Retina (tissue), 1 donor: ENCODE results near the gene USH1G.
"Not testable (repeated sequence)": the region's sequence is repeated elsewhere in the genome, so short reads cannot be mapped to it uniquely, and the experiment has no call there.

Source experiments
- DNase-seq: peaks from one replicate; pipeline ENCODE4 v3.0.0-alpha.2; 2016

USH1G gene

DNA sequence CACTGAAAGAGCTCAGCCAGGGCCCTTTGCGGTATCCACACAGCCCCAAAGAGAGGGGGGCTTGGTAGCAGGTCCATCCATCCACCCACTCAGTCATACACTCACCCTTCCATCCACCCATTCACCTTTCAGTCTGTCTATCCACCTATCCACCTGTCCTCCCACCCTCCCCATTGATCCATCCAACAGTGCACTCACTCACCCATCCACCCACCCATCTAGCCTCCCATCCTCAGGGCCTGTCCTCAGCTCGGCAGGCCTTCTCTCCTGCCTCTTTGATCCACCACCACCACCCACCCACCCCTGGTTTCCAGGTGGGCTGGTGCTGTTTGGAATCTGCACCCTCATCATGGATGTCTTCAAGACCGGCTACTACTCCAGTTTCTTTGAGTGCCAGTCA is 2.2 kb upstream of the USH1G start:
- no peak for DNase-seq

DNA sequence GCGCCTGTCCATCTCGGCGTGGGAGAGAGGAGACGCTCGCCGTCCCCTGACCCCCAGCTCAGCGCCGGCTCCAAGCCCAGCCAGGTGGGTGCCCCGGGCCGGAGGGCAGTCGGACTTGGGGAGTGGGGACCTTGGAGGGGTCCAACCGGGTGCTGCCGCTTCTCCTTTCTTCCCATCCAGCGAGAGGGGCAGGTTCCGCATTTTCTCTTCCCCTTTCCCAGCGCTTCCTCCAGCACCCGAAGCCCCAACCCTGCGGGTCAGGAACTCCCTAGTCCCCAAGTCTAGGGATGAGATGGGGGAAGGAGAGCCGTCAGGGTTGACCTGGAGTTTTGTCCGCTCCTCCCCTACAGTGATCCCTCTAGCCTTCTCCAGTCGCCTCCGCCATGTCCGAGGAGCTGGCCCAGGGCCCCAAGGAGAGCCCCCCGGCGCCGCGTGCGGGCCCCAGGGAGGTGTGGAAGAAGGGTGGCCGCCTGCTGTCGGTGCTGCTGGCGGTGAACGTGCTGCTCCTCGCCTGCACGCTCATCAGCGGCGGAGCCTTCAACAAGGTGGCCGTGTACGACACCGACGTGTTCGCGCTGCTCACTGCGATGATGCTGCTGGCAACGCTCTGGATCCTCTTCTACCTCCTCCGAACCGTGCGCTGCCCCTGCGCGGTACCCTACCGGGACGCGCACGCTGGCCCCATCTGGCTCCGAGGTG is 1.3 kb upstream of the USH1G start, which contains the start of gene OTOP2:
Gene OTOP2 (plus strand): TSS at position 24 of the 699 bp plus-strand sequence. CDS start 360 bp downstream, at position 384.
- peak; percentile 60 for DNase-seq

DNA sequence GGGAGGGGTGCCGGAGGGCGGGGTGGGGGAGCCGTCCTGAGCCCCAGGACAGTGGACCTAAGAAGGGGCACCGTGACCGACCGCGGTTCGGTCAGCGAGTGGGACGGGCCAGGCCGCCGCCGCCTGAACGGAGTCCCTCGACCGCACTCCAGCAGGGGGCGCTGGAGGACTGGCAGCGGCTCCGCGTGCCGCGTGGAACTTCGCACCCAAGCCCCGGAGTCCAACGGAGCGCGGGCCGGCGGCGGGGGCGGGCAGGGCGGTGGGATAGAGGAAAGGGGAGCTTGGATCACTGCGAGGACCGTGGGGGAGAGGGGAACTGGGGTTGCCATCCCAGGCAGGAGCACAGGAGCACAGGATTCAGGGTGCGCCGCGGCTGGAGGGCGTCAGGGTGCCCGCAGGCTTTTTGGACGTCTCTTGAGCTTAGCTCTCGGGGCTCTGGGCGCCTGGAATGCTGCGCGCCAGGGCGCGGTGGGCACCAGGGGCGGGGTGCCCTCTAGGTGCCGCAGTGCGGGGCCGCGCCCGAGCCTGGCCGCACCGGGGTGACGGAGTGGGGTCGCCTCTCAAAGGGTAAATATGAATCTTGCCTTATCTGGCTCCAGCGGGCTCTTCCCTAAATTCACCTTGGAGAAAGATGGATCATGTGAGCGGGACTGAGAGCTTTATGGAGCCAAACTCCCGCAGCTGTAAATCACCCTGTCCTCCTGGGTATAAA is 639 bp upstream of the USH1G start:
- DNase-seq: peak; percentile 71

DNA sequence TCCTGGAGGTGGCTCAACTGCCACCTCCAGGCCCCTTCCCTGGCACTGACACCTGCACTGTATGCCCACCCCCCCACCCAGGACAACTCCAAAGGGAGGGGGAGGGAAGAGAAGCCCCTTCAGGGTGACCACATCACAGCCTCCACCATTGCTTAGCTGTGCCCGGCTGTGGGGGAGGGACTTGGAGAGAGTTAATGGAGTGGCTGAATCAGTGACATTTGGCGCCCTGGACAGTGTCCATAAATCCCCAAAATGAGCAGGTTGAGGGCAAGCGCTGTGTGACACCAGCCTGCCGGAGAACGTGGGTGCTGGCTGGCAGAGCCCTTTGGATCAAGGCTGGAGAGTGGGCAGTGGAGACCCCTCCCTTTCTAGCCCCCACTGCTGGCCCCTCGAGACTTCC is 883 bp downstream of the USH1G start:
- no peak for DNase-seq

DNA sequence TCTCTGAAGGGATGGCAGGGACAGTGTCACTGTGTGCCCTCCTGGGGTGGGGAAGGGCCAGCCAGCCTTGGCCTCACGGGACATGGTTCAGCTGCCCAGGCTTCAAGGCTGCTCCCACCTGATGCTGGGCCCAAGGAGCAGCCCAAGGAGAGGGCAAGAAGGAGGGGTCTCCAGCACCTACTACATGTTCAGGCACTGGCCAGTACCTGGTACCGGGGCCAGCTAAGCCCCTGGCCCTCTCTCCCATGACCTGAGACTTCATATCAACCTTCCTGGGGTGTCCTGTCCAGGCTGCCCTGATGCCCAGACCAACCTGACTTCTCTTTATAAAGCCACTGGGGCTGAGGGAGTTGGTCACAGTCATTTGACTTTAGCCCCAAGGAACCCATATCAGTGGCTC is 1.3 kb downstream of the USH1G start:
- DNase-seq: no peak

DNA sequence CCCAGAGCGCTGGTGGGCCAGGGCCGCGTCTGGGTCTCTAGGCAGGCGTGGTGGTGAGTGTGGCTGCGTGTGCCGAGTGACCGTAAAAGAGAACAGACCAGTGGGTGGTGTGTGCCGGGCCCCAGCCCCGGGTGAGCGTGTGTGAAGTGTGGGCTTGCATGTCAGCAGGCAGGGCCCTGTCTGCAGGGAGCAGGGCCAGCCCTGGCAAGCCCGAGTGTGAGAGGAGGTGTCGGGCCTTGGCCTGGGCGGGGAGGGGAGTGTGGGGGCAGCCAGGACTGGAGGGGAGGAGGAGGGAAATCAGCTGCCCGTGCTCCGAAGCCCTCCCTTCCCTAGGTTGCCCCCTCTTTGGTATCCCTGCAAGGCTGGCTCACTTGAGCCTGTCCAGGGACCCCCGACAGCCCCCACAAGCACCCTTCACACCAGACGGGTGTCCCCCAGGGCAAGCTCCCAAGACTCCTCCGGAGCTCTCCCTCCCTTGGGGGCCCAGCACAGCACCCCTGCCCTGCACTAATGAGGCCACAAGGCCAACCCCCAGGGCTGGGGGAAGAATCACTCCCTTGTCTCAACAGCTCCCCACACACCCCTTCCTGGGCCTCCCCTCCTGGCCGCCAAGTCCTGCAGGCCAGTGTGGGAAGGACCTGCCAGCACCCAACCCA is 1.9 kb downstream of the USH1G start:
- DNase-seq: peak; percentile 59

DNA sequence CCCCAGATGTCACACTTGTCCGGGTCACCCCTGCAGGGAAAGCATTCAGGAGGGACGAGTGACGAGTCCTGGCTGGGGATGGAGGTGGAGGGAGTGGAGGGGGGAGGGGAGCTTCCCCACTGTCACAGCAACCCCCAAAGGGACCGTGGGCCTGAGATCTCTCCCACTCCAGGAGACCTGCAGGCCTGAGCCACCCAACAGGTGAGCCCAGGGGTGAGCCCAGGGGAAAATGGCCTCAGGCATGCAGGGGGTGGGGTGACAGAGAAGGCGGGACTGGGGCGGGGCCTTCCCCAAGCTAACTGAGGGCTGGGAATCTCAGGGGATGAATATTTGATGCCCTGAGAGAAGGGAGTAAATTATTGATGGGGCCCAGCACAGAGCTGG is 2.4 kb downstream of the USH1G start:
- DNase-seq: no peak

DNA sequence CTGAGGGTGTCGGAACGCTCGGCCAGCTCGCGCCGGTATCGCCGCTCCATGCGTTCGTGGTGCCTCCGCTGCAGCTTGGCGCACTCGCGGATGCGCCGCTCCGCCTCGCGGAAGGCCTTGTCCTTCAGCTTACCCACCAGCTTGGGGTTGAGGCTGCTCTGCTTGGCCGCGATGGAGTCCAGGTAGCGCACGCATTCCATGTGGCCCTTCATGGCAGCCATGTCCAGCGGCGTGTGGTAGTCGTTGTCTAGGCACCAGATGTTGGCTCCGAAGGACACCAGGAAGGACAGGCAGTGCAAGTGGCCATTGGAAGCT is 2.8 kb downstream of the USH1G start:
- DNase-seq: no peak

DNA sequence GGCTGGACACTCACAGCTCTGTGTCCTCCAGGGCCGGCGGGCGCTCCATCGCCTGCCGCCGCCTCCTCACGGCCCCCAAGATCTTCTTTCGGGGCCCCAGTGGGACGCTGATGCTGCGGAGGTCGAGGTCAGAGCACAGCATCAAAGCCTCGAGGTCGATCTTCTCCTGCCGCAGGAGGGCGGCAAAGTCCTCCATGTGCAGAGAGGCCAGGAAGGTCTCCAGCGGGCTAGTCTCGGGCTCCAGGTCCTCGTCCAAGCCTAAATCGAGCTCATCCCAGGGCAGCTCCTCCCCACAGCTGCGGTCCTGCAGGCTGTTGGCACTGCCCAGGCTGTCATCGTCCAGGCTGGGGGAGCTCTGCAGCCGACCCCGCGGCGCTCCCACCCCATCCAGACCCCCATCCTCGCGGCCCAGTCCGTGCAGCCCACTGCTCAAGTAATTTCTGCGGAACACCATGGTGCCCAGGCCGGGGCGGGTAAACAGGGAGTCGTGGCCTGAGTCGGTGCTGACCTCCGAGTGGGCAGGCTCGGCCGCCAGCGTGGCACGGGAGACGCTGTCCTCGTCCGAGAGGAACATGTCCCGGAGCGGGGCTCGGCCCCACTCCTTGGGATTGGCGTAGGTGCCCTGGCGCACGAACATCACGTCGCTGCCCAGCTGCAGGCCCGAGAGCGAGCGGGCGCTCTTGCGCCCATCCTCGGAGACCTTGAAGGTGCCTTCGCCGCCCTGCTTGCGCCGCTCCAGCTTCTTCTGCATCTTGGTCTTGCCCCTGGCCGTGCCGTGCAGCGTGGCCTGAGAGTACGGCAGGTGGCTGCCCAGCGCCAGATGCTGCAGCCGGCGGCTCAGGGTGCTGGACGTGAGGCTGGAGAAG is 3.4 kb downstream of the USH1G start:
- peak; percentile 49 for DNase-seq

DNA sequence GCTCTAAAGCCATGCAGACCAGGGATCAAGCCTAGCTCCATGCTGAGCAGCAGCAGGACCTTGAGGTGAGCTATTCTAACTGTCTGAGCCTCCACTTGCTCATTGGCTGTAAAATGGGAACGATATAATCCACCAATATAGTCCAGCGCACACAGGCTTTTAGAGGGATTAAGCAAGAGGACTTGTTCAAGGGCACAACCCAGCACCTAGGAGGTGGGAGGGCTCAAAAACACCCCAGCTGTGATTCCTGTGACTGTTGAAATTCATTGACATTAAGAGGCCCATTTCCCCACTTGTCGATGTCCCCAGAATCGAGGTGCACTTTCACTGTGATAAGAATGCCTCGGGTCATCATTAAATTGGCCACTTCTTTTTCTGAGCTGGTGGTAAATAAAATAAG is 4.1 kb downstream of the USH1G start:
- DNase-seq: no peak

DNA sequence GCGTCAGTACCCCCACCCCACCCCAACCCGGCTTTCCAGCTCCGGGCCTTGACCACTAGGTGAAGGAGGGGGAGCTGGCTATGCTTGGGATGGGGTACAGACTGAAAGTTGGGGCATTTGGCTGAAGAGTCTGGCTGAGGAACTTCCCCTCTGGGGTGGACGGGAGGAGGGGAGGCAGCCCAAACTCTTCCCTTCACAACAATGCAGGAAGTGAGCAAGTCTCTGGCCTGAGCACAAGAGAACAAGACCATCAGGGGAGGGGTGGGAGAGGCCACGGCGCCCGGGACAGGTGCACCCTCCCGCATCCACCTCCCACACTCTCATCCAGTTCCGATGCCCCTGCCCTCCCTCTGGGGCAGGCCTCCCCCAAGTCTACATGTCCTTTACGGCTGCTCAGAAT is 5.6 kb downstream of the USH1G start:
- no peak for DNase-seq

DNA sequence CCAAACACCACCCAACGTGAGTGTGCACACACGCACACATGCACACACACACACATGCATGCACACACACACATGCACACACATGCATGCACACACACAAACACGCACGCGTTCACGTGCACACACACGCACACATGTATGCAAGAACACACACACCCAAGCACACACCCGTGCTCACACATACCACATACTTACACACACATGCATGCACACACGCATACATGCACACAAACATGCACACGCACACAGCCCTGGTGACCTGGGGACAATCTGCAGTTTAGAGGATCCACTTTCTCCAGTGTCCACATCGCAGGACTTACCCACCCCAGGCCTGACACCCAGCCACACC is 6.2 kb downstream of the USH1G start:
- DNase-seq: no peak

DNA sequence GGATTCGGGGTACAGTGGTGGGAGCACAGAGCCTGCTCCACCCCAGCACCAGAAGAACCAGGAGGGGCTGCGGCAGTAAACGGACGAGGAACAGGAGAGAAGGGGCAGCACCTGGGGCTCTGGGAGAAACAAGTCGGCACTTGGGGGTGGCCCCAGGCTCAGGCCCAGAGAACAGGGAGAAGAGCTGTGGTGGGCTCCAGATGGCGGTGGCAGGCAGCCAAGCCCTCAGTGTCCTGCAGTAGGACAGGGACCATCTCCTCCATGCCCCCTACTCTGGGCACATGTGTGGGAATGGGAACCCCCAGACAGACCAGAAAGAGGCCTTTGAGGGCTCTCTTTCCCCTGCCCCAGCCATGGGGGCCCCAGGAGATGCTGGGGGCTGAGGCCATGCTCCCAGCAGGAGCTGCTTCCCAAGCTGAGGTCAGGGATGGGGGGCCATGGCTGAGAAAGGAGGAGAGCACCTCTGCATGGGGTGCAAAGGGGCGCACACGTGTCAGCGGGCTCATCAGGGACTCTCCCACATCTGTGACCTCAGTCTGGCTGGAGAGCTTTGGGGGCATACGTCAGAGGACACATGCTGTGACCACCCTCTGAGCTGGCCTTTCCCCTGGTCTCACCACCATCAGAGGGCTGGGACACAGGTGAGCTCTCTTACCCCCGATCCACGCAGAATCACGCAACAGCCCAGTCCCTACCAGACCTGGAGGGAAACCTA is 6.8 kb downstream of the USH1G start:
- DNase-seq: no peak

DNA sequence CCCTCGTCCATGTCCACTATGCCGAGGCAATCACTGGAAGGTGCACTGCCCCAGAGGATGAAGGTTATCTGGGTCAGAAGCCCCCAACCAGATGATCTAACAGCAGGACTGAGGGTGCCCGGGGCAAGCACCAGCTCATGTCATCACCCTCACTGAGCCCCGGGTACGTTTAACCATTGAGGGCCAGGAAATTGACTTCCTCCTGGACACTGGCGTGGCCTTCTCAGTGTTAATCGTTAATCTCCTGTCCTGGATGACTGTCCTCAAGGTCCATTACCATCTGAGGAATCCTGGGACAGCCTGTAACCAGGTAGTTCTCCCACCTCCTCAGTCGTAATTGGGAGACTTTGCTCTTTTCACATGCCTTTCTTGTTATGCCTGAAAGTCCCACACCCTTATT is 11.6 kb downstream of the USH1G start:
- DNase-seq: not testable (repeated sequence)

DNA sequence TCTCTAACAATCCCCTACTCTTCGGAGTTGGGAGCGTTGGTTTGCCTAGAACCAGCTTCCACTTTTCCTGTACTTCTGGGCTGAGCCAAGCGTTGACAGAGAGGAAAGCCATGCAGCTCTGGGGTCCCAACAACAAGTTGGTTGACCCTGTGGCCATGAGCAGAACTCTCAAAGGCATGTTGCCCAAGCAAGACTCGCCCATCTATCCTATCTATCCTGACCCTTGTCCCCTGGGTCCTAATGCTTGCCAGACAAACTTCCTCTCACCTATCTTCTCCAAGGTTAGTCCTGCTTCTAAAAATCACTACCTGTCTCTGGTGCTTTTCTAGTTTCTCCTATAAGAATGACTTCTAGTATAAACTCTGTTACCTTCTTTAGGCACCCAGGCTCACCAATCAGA is 14.0 kb downstream of the USH1G start:
- not testable (repeated sequence) for DNase-seq

DNA sequence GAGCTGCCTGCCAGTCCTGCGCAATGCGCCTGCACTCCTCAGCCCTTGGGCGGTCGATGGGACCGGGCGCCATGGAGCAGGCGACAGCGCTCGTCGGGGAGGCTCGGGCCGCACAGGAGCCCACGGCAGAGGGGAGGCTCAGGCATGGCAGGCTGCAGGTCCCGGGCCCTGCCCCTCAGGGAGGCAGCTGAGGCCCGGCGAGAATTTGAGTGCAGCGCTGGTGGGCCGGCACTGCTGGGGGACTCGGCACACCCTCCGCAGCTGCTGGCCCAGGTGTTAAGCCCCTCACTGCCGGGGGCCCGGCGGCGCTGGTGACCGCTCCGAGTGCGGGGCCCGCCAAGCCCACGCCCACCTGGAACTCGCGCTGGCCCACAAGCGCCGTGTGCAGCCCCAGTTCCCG is 16.0 kb downstream of the USH1G start:
- no peak for DNase-seq

DNA sequence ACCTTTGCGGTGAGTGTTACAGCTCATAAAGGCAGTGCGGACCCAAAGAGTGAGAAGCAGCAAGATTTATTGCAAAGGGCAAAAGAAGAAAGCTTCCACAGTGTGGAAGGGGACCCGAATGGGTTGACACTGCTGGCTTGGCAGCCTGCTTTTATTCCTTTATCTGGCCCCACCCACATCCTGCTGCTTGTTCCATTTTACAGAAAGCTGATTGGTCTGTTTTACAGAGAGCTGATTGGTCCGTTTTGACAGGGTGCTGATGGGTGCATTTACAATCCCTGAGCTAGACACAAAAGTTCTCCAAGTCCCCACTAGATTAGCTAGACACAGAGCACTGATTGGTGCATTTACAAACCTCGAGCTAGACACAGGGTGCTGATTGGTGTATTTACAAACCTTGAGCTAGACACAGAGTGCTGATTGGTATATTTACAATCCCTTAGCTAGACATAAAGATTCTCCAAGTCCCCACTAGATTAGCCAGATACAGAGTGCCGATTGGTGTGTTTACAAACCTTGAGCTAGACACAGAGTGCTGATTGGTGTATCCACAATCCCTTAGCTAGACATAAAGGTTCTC is 16.8 kb downstream of the USH1G start:
- DNase-seq: not testable (repeated sequence)

DNA sequence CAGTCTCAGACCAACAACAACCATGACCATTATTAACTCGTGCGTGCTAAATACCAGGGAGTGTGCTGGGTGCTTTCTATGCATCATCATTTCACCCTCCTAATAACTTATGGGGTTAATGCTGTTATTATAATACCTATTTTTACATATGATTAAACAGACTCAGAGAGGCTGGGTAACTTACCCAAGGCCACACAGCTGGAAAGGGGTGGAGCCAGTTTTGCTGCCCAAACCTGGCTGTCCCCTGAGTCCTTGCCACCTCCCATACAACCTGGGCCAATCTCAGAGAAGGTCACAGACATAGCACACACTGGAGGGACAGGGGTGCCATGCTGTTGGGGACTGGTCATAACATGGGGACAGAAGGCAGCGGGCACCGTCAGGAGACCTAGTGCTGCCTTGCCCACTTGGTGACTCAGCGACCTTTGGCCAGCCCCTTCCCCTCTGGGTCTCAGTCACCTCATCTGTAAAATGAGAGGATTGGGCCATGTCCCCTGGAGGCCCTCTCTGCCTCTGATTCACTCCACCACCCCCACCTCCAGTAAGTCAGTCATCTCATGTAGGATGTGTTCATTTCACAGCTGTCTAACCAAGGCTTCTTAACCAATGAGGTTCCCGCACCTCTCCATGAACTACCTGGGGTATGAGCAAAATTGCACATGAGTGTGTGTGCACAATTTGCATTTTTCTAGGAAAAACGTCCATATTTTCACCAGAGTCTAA is 18.2 kb downstream of the USH1G start:
- no peak for DNase-seq

DNA sequence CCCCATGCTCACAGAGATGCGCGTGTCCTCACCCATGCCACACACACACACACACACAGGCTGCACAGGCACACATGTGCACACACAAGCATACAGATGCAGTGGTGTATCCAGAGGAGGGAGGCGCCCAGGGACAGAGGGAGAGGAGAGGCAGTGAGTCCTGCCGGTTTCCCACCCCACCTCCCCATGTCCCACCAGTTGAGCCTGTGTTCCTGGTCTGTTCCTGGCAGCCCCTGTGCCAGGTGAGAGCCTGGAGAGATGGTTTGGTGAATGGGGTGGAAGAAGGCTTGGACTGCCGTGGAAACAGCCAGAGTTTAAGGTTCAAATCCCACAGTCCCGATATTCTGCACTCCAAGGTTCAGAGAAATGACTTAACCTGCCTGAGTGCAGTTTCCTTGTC is 19.4 kb downstream of the USH1G start:
- no peak for DNase-seq

DNA sequence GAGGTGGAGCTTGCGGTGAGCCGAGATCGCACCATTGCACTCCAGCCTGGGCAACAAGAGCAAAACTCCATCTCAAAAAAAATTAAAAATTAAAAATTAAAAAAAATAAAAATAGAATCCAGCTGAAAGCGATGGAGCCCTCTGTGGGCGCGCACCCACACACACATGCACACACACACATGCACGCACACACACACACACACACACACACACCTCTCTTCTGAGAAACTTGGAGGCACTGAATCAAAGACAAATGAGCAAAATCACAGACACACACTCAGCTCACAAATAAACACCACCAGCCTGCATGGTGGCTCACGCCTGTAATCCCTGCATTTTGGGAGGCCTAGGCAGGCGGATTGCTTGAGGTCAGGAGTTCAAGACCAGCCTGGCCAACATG is 20.0 kb downstream of the USH1G start:
- DNase-seq: no peak

DNA sequence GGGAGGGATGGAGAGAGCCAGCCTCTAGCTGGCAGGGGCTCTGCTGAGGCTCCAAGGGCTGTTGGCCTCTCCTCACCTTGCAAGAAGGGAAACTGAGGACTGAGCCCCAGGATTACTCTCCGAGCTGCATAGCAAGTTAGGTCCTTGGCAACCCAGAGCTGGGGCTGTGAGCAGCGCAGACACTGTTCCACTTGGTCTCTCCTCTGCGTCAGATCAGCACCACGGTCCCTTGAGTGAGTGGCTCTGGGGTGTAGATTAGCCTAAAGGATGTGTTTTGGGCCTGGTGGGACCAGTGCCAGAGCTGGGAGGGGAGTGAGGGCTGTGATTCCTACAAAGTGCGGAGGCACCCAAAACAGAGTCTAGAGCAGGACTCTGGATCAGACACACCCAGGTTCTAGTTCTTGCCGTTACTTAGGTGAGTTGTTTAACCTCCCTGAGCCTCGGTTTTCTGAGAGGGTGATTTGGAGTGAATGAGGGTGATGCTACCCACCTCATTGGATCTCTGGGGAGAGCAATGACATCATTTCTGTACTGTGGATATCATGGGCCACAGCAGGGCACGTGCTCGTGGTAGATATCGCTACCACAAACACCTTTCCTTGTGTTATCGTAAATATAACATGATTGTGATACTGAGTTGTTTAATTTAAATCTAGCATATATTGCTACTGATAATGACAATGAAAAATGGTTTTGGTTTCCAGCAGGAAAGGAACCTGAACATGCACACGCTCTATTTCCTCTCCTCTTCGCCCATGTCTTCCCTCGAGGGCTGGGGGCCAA is 21.5 kb downstream of the USH1G start:
- no peak for DNase-seq
